M059J (cell line): Measurements from ENCODE around the gene CLMP. TPM values are rescaled to one million over a fixed set of nuclear protein-coding genes. Genes with fewer than 3 reads are reported as not detected.
A peak's percentile ranks its signal among the peaks of the same experiment; 100 is the strongest.

Source experiments
- DNase-seq: peaks from one replicate; pipeline ENCODE4 v3.0.0-alpha.2; 2012; ENCODE audit warnings: low read depth
- total RNA-seq: library from RNA; depleted of rRNA; stranded (reverse); fragments of >200 nt; shearing (Covaris generic); gene quantifications from 2 replicates; pipeline ENCODE4 v1.2.3, GENCODE V29; 2014; rRNA removed

The CLMP gene
- 27.6 and 31.8 TPM in 2 replicates for total RNA-seq

GRCh38 chr11:123195188-123196059 lies at the start of gene CLMP:
Gene CLMP (minus strand): TSS chr11:123195248. CDS start chr11:123194940, 308 bp downstream.
- peak; percentile 72 for DNase-seq

GRCh38 chr11:123241874-123242543 lies 47.0 kb upstream of the CLMP start:
- DNase-seq = no peak

- no peak for DNase-seq
Observed at GRCh38 chr11:123241294-123241693, 46.2 kb upstream of the CLMP start.

- no peak for DNase-seq
Observed at GRCh38 chr11:123239191-123240150, 44.4 kb upstream of the CLMP start.

GRCh38 chr11:123238297-123238696 lies 43.2 kb upstream of the CLMP start:
- DNase-seq = peak; percentile 27

GRCh38 chr11:123236879-123237278 lies 41.8 kb upstream of the CLMP start:
- no peak for DNase-seq

GRCh38 chr11:123235656-123236261 lies 40.7 kb upstream of the CLMP start:
- DNase-seq = no peak

GRCh38 chr11:123235117-123235655 lies 40.1 kb upstream of the CLMP start:
- no peak for DNase-seq

GRCh38 chr11:123233975-123234334 lies 38.9 kb upstream of the CLMP start:
- DNase-seq = no peak

- DNase-seq = peak; percentile 54
Observed at GRCh38 chr11:123233280-123233974, 38.4 kb upstream of the CLMP start.

GRCh38 chr11:123231777-123232176 lies 36.7 kb upstream of the CLMP start:
- DNase-seq = no peak

- no peak for DNase-seq
Observed at GRCh38 chr11:123231256-123231655, 36.2 kb upstream of the CLMP start.

GRCh38 chr11:123230346-123230745 lies 35.3 kb upstream of the CLMP start:
- no peak for DNase-seq

- DNase-seq = no peak
Observed at GRCh38 chr11:123228496-123229163, 33.6 kb upstream of the CLMP start.

GRCh38 chr11:123227763-123228495 lies 32.9 kb upstream of the CLMP start:
- DNase-seq = no peak

GRCh38 chr11:123221584-123221983 lies 26.5 kb upstream of the CLMP start:
- no peak for DNase-seq

- no peak for DNase-seq
Observed at GRCh38 chr11:123221096-123221561, 26.1 kb upstream of the CLMP start.

GRCh38 chr11:123219066-123219690 lies 24.1 kb upstream of the CLMP start:
- DNase-seq = peak; percentile 54

GRCh38 chr11:123218451-123218850 lies 23.4 kb upstream of the CLMP start:
- DNase-seq = peak; percentile 77
